HepG2 (cell line): ENCODE data around the gene RPL19. TPM values are rescaled to one million over a fixed set of nuclear protein-coding genes. Genes with fewer than 3 reads are reported as not detected.

Source experiments
- AHR ChIP-seq: IDR thresholded peaks from 2 replicates; pipeline ENCODE4 v1.6.1; 2018; ENCODE audit warnings: missing genetic modification reagents, missing compliant biosample characterization
- ARNT2 ChIP-seq: sonication (generic); formaldehyde crosslinking; IDR thresholded peaks from 2 replicates; pipeline ENCODE4 v1.8.0; 2022; ENCODE audit warnings: mild to moderate bottlenecking, low read depth, missing genetic modification reagents, moderate library complexity
- ERF ChIP-seq: IDR thresholded peaks from 2 replicates; pipeline ENCODE4 v1.6.1; 2018; ENCODE audit warnings: missing biosample characterization, missing genetic modification reagents
- FIP1L1 ChIP-seq: fragments of 200-400 bp; formaldehyde crosslinking; IDR thresholded peaks from 2 replicates; pipeline ENCODE4 v1.6.1; 2018; ENCODE audit warnings: low read depth, mild to moderate bottlenecking, low read length, moderate library complexity, borderline replicate concordance; ENCODE audit not compliant: insufficient read depth
- GATAD1 ChIP-seq: IDR thresholded peaks from 2 replicates; pipeline ENCODE4 v1.6.1; 2016; ENCODE audit warnings: missing genetic modification reagents, missing compliant biosample characterization
- GATAD2A ChIP-seq: IDR thresholded peaks from 2 replicates; pipeline ENCODE4 v1.6.1; 2016
- JUND ChIP-seq: sonication (generic); formaldehyde crosslinking; IDR thresholded peaks from 2 replicates; pipeline ENCODE4 v1.8.0; 2022; ENCODE audit warnings: mild to moderate bottlenecking, missing genetic modification reagents
- NFYC ChIP-seq: IDR thresholded peaks from 2 replicates; pipeline ENCODE4 v1.6.1; 2016; ENCODE audit warnings: missing genetic modification reagents, missing compliant biosample characterization
- PHF20 ChIP-seq: sonication (generic); formaldehyde crosslinking; IDR thresholded peaks from 2 replicates; pipeline ENCODE4 v1.5.0; 2020; ENCODE audit warnings: mild to moderate bottlenecking, missing genetic modification reagents
- PHF5A ChIP-seq: IDR thresholded peaks from one replicate; pipeline ENCODE4 v1.6.1; 2018; ENCODE audit warnings: low read depth, missing genetic modification reagents; ENCODE audit not compliant: unreplicated experiment
- POGZ ChIP-seq: sonication (generic); formaldehyde crosslinking; IDR thresholded peaks from 2 replicates; pipeline ENCODE4 v1.4.0; 2020; ENCODE audit warnings: mild to moderate bottlenecking, missing genetic modification reagents
- POLR2G ChIP-seq: fragments of 200-400 bp; formaldehyde crosslinking; IDR thresholded peaks from 2 replicates; pipeline ENCODE4 v1.6.1; 2018; ENCODE audit warnings: mild to moderate bottlenecking, low read depth, low read length, moderate library complexity
- RAD21 ChIP-seq: fragments of 450-650 bp; formaldehyde crosslinking; IDR thresholded peaks from 2 replicates; pipeline ENCODE4 v1.5.0; 2020; ENCODE audit warnings: mild to moderate bottlenecking
- SIN3A ChIP-seq: IDR thresholded peaks from 2 replicates; pipeline ENCODE4 v1.6.1; 2011; ENCODE audit warnings: low read depth, mild to moderate bottlenecking, control low read depth, low read length, borderline replicate concordance
- SP5 ChIP-seq: IDR thresholded peaks from 2 replicates; pipeline ENCODE4 v1.6.1; 2016; ENCODE audit warnings: low read depth, borderline replicate concordance
- TEAD3 ChIP-seq: optimal IDR thresholded peaks from 2 replicates; pipeline ENCODE3; 2016; ENCODE audit warnings: borderline replicate concordance
- TFDP2 ChIP-seq: sonication (generic); formaldehyde crosslinking; IDR thresholded peaks from 2 replicates; pipeline ENCODE4 v1.4.0; 2020; ENCODE audit warnings: missing genetic modification reagents
- ZBTB49 ChIP-seq: sonication (generic); formaldehyde crosslinking; IDR thresholded peaks from 2 replicates; pipeline ENCODE4 v1.4.0; 2020; ENCODE audit warnings: missing genetic modification reagents, borderline replicate concordance
- ZEB1 ChIP-seq: IDR thresholded peaks from 2 replicates; pipeline ENCODE4 v1.6.1; 2012; ENCODE audit warnings: mild to moderate bottlenecking, low read depth, inconsistent platforms; ENCODE audit not compliant: insufficient replicate concordance
- ZNF20 ChIP-seq: sonication (generic); formaldehyde crosslinking; IDR thresholded peaks from 2 replicates; pipeline ENCODE4 v1.4.0; 2020; ENCODE audit warnings: mild to moderate bottlenecking, moderate library complexity, missing genetic modification reagents
- ZNF331 ChIP-seq: sonication (generic); formaldehyde crosslinking; IDR thresholded peaks from 2 replicates; pipeline ENCODE4 v1.4.0; 2020; ENCODE audit warnings: missing genetic modification reagents
- ZNF546 ChIP-seq: sonication (generic); formaldehyde crosslinking; conservative IDR thresholded peaks from 2 replicates; pipeline ENCODE4 v1.8.1; 2023; ENCODE audit warnings: mild to moderate bottlenecking, missing genetic modification reagents
- ZNF558 ChIP-seq: sonication (generic); formaldehyde crosslinking; IDR thresholded peaks from 2 replicates; pipeline ENCODE4 v1.9.0; 2022; ENCODE audit warnings: mild to moderate bottlenecking, missing genetic modification reagents, borderline replicate concordance
- ZNF615 ChIP-seq: sonication (generic); formaldehyde crosslinking; IDR thresholded peaks from 2 replicates; pipeline ENCODE4 v1.5.0; 2020; ENCODE audit warnings: mild to moderate bottlenecking, missing genetic modification reagents, borderline replicate concordance
- polyA plus RNA-seq, 8 experiments: library from polyadenylated mRNA; depleted of rRNA in 3 of 8; stranded (reverse) in 7 of 8; unstranded in 1 of 8; fragments of >200 nt; fragmentation: Illumina TruSeq in 4 of 8; extraction: Trizol in 4 of 8; gene quantifications; 2 replicates each; pipeline versions ENCODE4 v1.2.1 to v1.2.3, GENCODE V29; 2011 to 2016; ENCODE audit warnings: low read depth in 4 of 8, missing spikeins in 1 of 8, mixed read lengths in 1 of 8; ENCODE audit not compliant: insufficient read depth in 1 of 8
- total RNA-seq, 5 experiments: library from RNA; depleted of rRNA; stranded (reverse); fragments of >200 nt; fragmentation: Illumina TruSeq; extraction: Trizol; gene quantifications; 2 replicates each; pipeline ENCODE4 v1.2.3, GENCODE V29; 2016; ENCODE audit warnings: low read depth in 1 of 5
- TF ChIP-seq, protein P1 (sequence below): sonication (generic); formaldehyde crosslinking; IDR thresholded peaks from 2 replicates; pipeline ENCODE4 v1.4.0; 2020; ENCODE audit warnings: missing genetic modification reagents, borderline replicate concordance

RPL19 gene
- total and polyA plus RNA-seq, 2 of the 13 experiments (the other 11 are each of a cell fraction or from before 2014, with no cell fraction given), result 2,522 to 2,768 TPM

DNA sequence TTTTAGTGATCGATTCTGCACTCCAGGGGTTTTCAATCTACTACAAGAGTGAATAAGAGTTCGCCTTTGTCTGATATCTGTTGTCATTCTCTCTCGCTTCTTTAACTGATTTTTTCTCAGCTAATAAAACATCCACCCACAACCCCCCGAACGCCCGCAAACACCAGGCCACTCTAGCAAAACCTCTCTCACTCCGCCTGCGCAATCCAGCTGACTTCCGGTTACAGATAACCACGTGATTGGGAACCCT is 338 bp upstream of the RPL19 start (continued):
- TF ChIP-seq, protein P1, sequence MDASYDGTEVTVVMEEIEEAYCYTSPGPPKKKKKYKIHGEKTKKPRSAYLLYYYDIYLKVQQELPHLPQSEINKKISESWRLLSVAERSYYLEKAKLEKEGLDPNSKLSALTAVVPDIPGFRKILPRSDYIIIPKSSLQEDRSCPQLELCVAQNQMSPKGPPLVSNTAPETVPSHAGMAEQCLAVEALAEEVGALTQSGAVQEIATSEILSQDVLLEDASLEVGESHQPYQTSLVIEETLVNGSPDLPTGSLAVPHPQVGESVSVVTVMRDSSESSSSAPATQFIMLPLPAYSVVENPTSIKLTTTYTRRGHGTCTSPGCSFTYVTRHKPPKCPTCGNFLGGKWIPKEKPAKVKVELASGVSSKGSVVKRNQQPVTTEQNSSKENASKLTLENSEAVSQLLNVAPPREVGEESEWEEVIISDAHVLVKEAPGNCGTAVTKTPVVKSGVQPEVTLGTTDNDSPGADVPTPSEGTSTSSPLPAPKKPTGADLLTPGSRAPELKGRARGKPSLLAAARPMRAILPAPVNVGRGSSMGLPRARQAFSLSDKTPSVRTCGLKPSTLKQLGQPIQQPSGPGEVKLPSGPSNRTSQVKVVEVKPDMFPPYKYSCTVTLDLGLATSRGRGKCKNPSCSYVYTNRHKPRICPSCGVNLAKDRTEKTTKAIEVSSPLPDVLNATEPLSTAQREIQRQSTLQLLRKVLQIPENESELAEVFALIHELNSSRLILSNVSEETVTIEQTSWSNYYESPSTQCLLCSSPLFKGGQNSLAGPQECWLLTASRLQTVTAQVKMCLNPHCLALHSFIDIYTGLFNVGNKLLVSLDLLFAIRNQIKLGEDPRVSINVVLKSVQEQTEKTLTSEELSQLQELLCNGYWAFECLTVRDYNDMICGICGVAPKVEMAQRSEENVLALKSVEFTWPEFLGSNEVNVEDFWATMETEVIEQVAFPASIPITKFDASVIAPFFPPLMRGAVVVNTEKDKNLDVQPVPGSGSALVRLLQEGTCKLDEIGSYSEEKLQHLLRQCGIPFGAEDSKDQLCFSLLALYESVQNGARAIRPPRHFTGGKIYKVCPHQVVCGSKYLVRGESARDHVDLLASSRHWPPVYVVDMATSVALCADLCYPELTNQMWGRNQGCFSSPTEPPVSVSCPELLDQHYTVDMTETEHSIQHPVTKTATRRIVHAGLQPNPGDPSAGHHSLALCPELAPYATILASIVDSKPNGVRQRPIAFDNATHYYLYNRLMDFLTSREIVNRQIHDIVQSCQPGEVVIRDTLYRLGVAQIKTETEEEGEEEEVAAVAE (CRISPR knock-in tag), result peak; percentile 14; the same call in 1 of the 2 replicates
- TF ChIP-seq ZBTB49 (CRISPR knock-in tag), result no peak
- TF ChIP-seq POGZ (CRISPR knock-in tag), result 0 out of 2 replicates have a peak, but pooled peaks have one; percentile 12
- TF ChIP-seq PHF5A (CRISPR knock-in tag), result peak; percentile 52
- TF ChIP-seq SP5 (CRISPR knock-in tag), result peak; percentile 9; the same call in 1 of the 2 replicates
- peak; percentile 10; the same call in 1 of the 2 replicates for TF ChIP-seq TFDP2
- 0 out of 2 replicates have a peak, but pooled peaks have one; percentile 11 for TF ChIP-seq ZNF615 (CRISPR knock-in tag)
- peak; percentile 94 for TF ChIP-seq POLR2G
- 0 out of 2 replicates have a peak, but pooled peaks have one; percentile 8 for TF ChIP-seq GATAD2A (CRISPR knock-in tag)
- peak; percentile 92 for TF ChIP-seq GATAD1 (CRISPR knock-in tag)
- TF ChIP-seq ZNF558, result 0 out of 2 replicates have a peak, but pooled peaks have one; percentile 1
- TF ChIP-seq ZEB1, result peak; percentile 57
- 0 out of 2 replicates have a peak, but pooled peaks have one; percentile 38 for TF ChIP-seq ZNF546 (CRISPR knock-in tag)
- no peak for TF ChIP-seq RAD21 (CRISPR knock-in tag)
- peak; percentile 13; the same call in 1 of the 2 replicates for TF ChIP-seq ARNT2
- 0 out of 2 replicates have a peak, but pooled peaks have one; percentile 1 for TF ChIP-seq ZNF20 (CRISPR knock-in tag)
- TF ChIP-seq TEAD3, result peak; percentile 11
- peak; percentile 84 for TF ChIP-seq PHF20 (CRISPR knock-in tag)
- TF ChIP-seq JUND (CRISPR knock-in tag), result no peak
- TF ChIP-seq ZNF331 (CRISPR knock-in tag), result 0 out of 2 replicates have a peak, but pooled peaks have one; percentile 2
- no peak for TF ChIP-seq FIP1L1
- no peak for TF ChIP-seq AHR (CRISPR knock-in tag)
- TF ChIP-seq ERF (CRISPR knock-in tag), result no peak; the same call in 1 of the 2 replicates
- TF ChIP-seq SIN3A, result 0 out of 2 replicates have a peak, but pooled peaks have one; percentile 4
- TF ChIP-seq NFYC (CRISPR knock-in tag), result 0 out of 2 replicates have a peak, but pooled peaks have one; percentile 22
